Parathyroid adenoma (tissue), 2 donors: ENCODE data around the gene PRAME.

ENCODE experiments used
- H2AFZ ChIP-seq: fragments of 300-600 bp; sonication (generic); one replicate; pipeline ENCODE4 v1.7.0; 2017; ENCODE audit warnings: antibody characterized with exemption, mild to moderate bottlenecking
- H3K27ac ChIP-seq: fragments of 300-600 bp; sonication (generic); one replicate; pipeline ENCODE4 v1.7.0; 2017
- H3K27me3 ChIP-seq: fragments of 300-600 bp; sonication (generic); one replicate; pipeline ENCODE4 v1.7.0; 2017; ENCODE audit warnings: low read length; ENCODE audit not compliant: control insufficient read depth, insufficient read depth
- H3K36me3 ChIP-seq: fragments of 300-600 bp; sonication (generic); one replicate; pipeline ENCODE4 v1.7.0; 2017; ENCODE audit warnings: low read length; ENCODE audit not compliant: control insufficient read depth, insufficient read depth
- H3K4me1 ChIP-seq: fragments of 300-600 bp; sonication (generic); one replicate; pipeline ENCODE4 v1.7.0; 2017; ENCODE audit warnings: control low read depth
- H3K4me2 ChIP-seq: fragments of 300-600 bp; sonication (generic); one replicate; pipeline ENCODE4 v1.7.0; 2017; ENCODE audit warnings: low read length
- H3K4me3 ChIP-seq: fragments of 300-600 bp; sonication (generic); one replicate; pipeline ENCODE4 v1.7.0; 2017; ENCODE audit warnings: low read depth, low read length
- H3K79me2 ChIP-seq: fragments of 300-600 bp; sonication (generic); one replicate; pipeline ENCODE4 v1.7.0; 2017; ENCODE audit warnings: control low read depth
- H3K9ac ChIP-seq: fragments of 300-600 bp; sonication (generic); one replicate; pipeline ENCODE4 v1.7.0; 2017; ENCODE audit warnings: mild to moderate bottlenecking
- H3K9me3 ChIP-seq: fragments of 300-600 bp; sonication (generic); one replicate; pipeline ENCODE4 v1.7.0; 2017; ENCODE audit warnings: low read length; ENCODE audit not compliant: control insufficient read depth
- CTCF ChIP-seq: fragments of 300-600 bp; sonication (generic); IDR thresholded peaks from one replicate; pipeline ENCODE4 v1.7.0; 2017; ENCODE audit warnings: antibody characterized with exemption, mild to moderate bottlenecking
- donor health status: primary hyperparathyroidism.

The PRAME gene

GRCh38 chr22:22506736-22507135 lies 52.3 kb downstream of the PRAME start:
- no peak overlapping the region for H3K4me2 ChIP-seq
- no peaks in the 10 kb centered on the region for H3K27me3 ChIP-seq
- H3K36me3 ChIP-seq: no peaks in the 10 kb centered on the region
- no peak overlapping the region for H3K4me3 ChIP-seq
- no peaks in the 10 kb centered on the region for H3K9me3 ChIP-seq
- no peak overlapping the region for H3K9ac ChIP-seq
- TF ChIP-seq CTCF: no peak
- H3K4me1 ChIP-seq: no peaks in the 10 kb centered on the region
- no peak overlapping the region for H2AFZ ChIP-seq
- H3K79me2 ChIP-seq: no peaks in the 10 kb centered on the region
- no peak overlapping the region for H3K27ac ChIP-seq

- TF ChIP-seq CTCF: no peak
- no peak overlapping the region for H3K4me3 ChIP-seq
- H3K4me2 ChIP-seq: no peak overlapping the region
- no peak overlapping the region for H3K27ac ChIP-seq
- no peaks in the 10 kb centered on the region for H3K9me3 ChIP-seq
- no peaks in the 10 kb centered on the region for H3K36me3 ChIP-seq
- no peak overlapping the region for H2AFZ ChIP-seq
- no peaks in the 10 kb centered on the region for H3K4me1 ChIP-seq
- no peak overlapping the region for H3K9ac ChIP-seq
- no peaks in the 10 kb centered on the region for H3K27me3 ChIP-seq
- H3K79me2 ChIP-seq: no peaks in the 10 kb centered on the region
Measured at GRCh38 chr22:22498267-22498666, 60.8 kb downstream of the PRAME start.
